IMR-90 (cell line): ENCODE measurements around the gene NPAS3. TPM values are rescaled to one million over a fixed set of nuclear protein-coding genes. Genes with fewer than 3 reads are reported as not detected.

ENCODE experiments used
- ATAC-seq: fragments of 200-7000 bp; cut with Tn5 transposase; 2 replicates; pipeline ENCODE4 v1.9.1; 2020; ENCODE audit warnings: low read depth, mild to moderate bottlenecking, moderate library complexity
- BruUV-seq: library from RNA; stranded (reverse); fragments of 400-500 nt; replicated peaks from 2 replicates; lab custom pipeline; 2021; lab: Mats Ljungman, UMichigan
- CTCF ChIA-PET: fragments of 300-600 bp; formaldehyde crosslinking; extraction: SDS; loops from one replicate; lab custom pipeline; 2021; ENCODE audit warnings: antibody characterized with exemption; lab: Yijun Ruan, JAX
- POLR2A ChIA-PET: fragments of 300-600 bp; sonication (Branson Sonifier 250); formaldehyde crosslinking; loops from one replicate; lab custom pipeline; 2022; ENCODE audit warnings: antibody characterized with exemption; ENCODE audit not compliant: unreplicated experiment; lab: Charles Lee
- DNase-seq: peaks from one replicate; pipeline ENCODE4 v3.0.0; 2013
- H2AFZ ChIP-seq: replicated peaks from 2 replicates; pipeline ENCODE3; 2013; ENCODE audit warnings: low read length, mild to moderate bottlenecking; ENCODE audit not compliant: poor library complexity
- H2AK5ac ChIP-seq: 2 replicates; pipeline ENCODE4 v1.6.1; 2013; ENCODE audit warnings: low read depth, low read length, inconsistent platforms
- H2AK9ac ChIP-seq: replicated peaks from 2 replicates; pipeline ENCODE3; 2013; ENCODE audit warnings: mild to moderate bottlenecking, low read depth, low read length, moderate library complexity; ENCODE audit not compliant: poor library complexity
- H2BK120ac ChIP-seq: 2 replicates; pipeline ENCODE4 v1.6.1; 2013; ENCODE audit warnings: low read depth, low read length, inconsistent platforms
- H2BK15ac ChIP-seq: 3 replicates; pipeline ENCODE4 v1.6.1; 2013; ENCODE audit warnings: low read depth, low read length, inconsistent platforms
- H2BK20ac ChIP-seq: 2 replicates; pipeline ENCODE4 v1.6.1; 2013; ENCODE audit warnings: low read depth, mild to moderate bottlenecking, inconsistent platforms, low read length, moderate library complexity
- H2BK5ac ChIP-seq: 2 replicates; pipeline ENCODE4 v1.6.1; 2013; ENCODE audit warnings: mild to moderate bottlenecking, low read depth, low read length, inconsistent platforms; ENCODE audit not compliant: poor library complexity, severe bottlenecking
- H3K14ac ChIP-seq: replicated peaks from 2 replicates; pipeline ENCODE4 v1.6.1; 2013; ENCODE audit warnings: low read depth, low read length, inconsistent platforms
- H3K18ac ChIP-seq: 2 replicates; pipeline ENCODE4 v1.6.1; 2013; ENCODE audit warnings: low read depth, low read length, control low read depth
- H3K23ac ChIP-seq: 2 replicates; pipeline ENCODE4 v1.6.1; 2013; ENCODE audit warnings: low read depth, low read length, inconsistent platforms
- H3K27ac ChIP-seq: 2 replicates; pipeline ENCODE4 v1.5.1; 2013; ENCODE audit warnings: mild to moderate bottlenecking, control low read depth, low read length; ENCODE audit not compliant: insufficient read depth
- H3K27me3 ChIP-seq: 2 replicates; pipeline ENCODE4 v1.6.1; 2013; ENCODE audit warnings: low read length; ENCODE audit not compliant: control insufficient read depth, insufficient read depth
- H3K36me3 ChIP-seq: 2 replicates; pipeline ENCODE4 v1.6.1; 2013; ENCODE audit warnings: low read length, mixed read lengths; ENCODE audit not compliant: control insufficient read depth, insufficient read depth
- H3K4ac ChIP-seq: 2 replicates; pipeline ENCODE4 v1.6.1; 2013; ENCODE audit warnings: low read depth, low read length, inconsistent platforms
- H3K4me1 ChIP-seq: 2 replicates; pipeline ENCODE4 v1.6.1; 2013; ENCODE audit warnings: low read length, mixed read lengths; ENCODE audit not compliant: control insufficient read depth, insufficient read depth
- H3K4me2 ChIP-seq: 2 replicates; pipeline ENCODE4 v1.6.1; 2013; ENCODE audit warnings: low read depth, mild to moderate bottlenecking, control low read depth, low read length, moderate library complexity
- H3K4me3 ChIP-seq: 2 replicates; pipeline ENCODE4 v1.5.1; 2013; ENCODE audit warnings: low read depth, mild to moderate bottlenecking, control low read depth, low read length, moderate library complexity; ENCODE audit not compliant: insufficient read depth
- H3K56ac ChIP-seq: 2 replicates; pipeline ENCODE4 v1.6.1; 2013; ENCODE audit warnings: low read length, inconsistent platforms; ENCODE audit not compliant: insufficient read depth; ENCODE audit errors: extremely low read depth
- H3K79me1 ChIP-seq, 2 experiments: 2 replicates each; pipeline ENCODE4 v1.6.1; 2013; ENCODE audit warnings: low read length in 2 of 2, inconsistent platforms in 1 of 2, low read depth in 1 of 2
- H3K9ac ChIP-seq: 2 replicates; pipeline ENCODE4 v1.6.1; 2013; ENCODE audit warnings: low read depth, low read length, control low read depth
- H3K9me1 ChIP-seq: 2 replicates; pipeline ENCODE4 v1.6.1; 2013; ENCODE audit warnings: low read length, inconsistent platforms; ENCODE audit not compliant: insufficient read depth
- H3K9me3 ChIP-seq: 2 replicates; pipeline ENCODE4 v1.6.1; 2013; ENCODE audit warnings: low read length; ENCODE audit not compliant: control insufficient read depth, insufficient read depth
- H4K20me1 ChIP-seq: 2 replicates; pipeline ENCODE4 v1.6.1; 2013; ENCODE audit warnings: low read length, inconsistent platforms; ENCODE audit not compliant: insufficient read depth
- H4K5ac ChIP-seq: 2 replicates; pipeline ENCODE4 v1.6.1; 2013; ENCODE audit warnings: mild to moderate bottlenecking, low read depth, low read length, control low read depth
- H4K8ac ChIP-seq, 2 experiments: 2 replicates each; pipeline ENCODE4 v1.6.1; 2013; ENCODE audit warnings: low read depth in 2 of 2, low read length in 2 of 2, control low read depth in 1 of 2, inconsistent platforms in 1 of 2
- H4K91ac ChIP-seq: 2 replicates; pipeline ENCODE4 v1.6.1; 2013; ENCODE audit warnings: low read depth, low read length, inconsistent platforms; ENCODE audit not compliant: insufficient read depth
- BHLHE40 ChIP-seq: fragments of 150-350 bp; IDR thresholded peaks from 2 replicates; pipeline ENCODE4 v1.6.1; 2016; ENCODE audit warnings: mild to moderate bottlenecking, low read depth, low read length
- CEBPB ChIP-seq: IDR thresholded peaks from 2 replicates; pipeline ENCODE4 v1.6.1; 2012; ENCODE audit warnings: low read depth, low read length, improper control_type of control experiment
- CHD1 ChIP-seq: IDR thresholded peaks from 2 replicates; pipeline ENCODE4 v1.6.1; 2012; ENCODE audit warnings: low read depth, low read length, improper control_type of control experiment
- CTCF ChIP-seq: conservative IDR thresholded peaks from 2 replicates; pipeline ENCODE4 v1.5.1; 2012; ENCODE audit warnings: mild to moderate bottlenecking, low read depth, low read length, improper control_type of control experiment
- ELK1 ChIP-seq: fragments of 150-350 bp; IDR thresholded peaks from 2 replicates; pipeline ENCODE4 v1.6.1; 2016; ENCODE audit warnings: low read depth, mild to moderate bottlenecking, low read length, moderate library complexity, borderline replicate concordance
- FOS ChIP-seq: fragments of 150-350 bp; IDR thresholded peaks from 2 replicates; pipeline ENCODE4 v1.6.1; 2016; ENCODE audit warnings: low read depth, low read length
- MAFK ChIP-seq: IDR thresholded peaks from 2 replicates; pipeline ENCODE4 v1.6.1; 2012; ENCODE audit warnings: low read depth, low read length, improper control_type of control experiment
- MAZ ChIP-seq: IDR thresholded peaks from 2 replicates; pipeline ENCODE4 v1.6.1; 2012; ENCODE audit warnings: low read depth, mild to moderate bottlenecking, low read length, improper control_type of control experiment, moderate library complexity, borderline replicate concordance
- MXI1 ChIP-seq: IDR thresholded peaks from 2 replicates; pipeline ENCODE4 v1.6.1; 2012; ENCODE audit warnings: low read depth, mild to moderate bottlenecking, low read length, moderate library complexity, borderline replicate concordance
- NFE2L2 ChIP-seq: fragments of 150-350 bp; IDR thresholded peaks from 2 replicates; pipeline ENCODE4 v1.6.1; 2016; ENCODE audit warnings: low read depth, mild to moderate bottlenecking, low read length
- POLR2A ChIP-seq: IDR thresholded peaks from 2 replicates; pipeline ENCODE4 v1.6.1; 2012; ENCODE audit warnings: mild to moderate bottlenecking, low read depth, low read length
- RAD21 ChIP-seq: IDR thresholded peaks from 2 replicates; pipeline ENCODE4 v1.6.1; 2012; ENCODE audit warnings: low read length, improper control_type of control experiment
- RCOR1 ChIP-seq: IDR thresholded peaks from 2 replicates; pipeline ENCODE4 v1.6.1; 2012; ENCODE audit warnings: mild to moderate bottlenecking, low read length, improper control_type of control experiment; ENCODE audit not compliant: insufficient replicate concordance
- RFX5 ChIP-seq: IDR thresholded peaks from 2 replicates; pipeline ENCODE4 v1.8.0; 2012; ENCODE audit warnings: low read depth, mild to moderate bottlenecking, low read length, moderate library complexity
- SMC3 ChIP-seq: fragments of 150-350 bp; IDR thresholded peaks from 2 replicates; pipeline ENCODE4 v1.6.1; 2016; ENCODE audit warnings: low read depth, mild to moderate bottlenecking, antibody characterized with exemption, low read length, moderate library complexity
- USF2 ChIP-seq: fragments of 150-350 bp; IDR thresholded peaks from 2 replicates; pipeline ENCODE4 v1.6.1; 2017; ENCODE audit warnings: mild to moderate bottlenecking, antibody characterized with exemption, low read length, low read depth
- WGBS, 2 experiments: methylation state at CpG; one replicate each; pipeline versions ENCODE4 v1.1.5 to v1.1.7; 2013; ENCODE audit warnings: missing lambda C conversion rate in 2 of 2; ENCODE audit not compliant: insufficient read length in 1 of 2; ENCODE audit errors: extremely low coverage in 2 of 2; 5-methylcytosine and 5-hydroxymethylcytosine counted together
- dilution Hi-C: fragments of 300-500 bp; cut with HindIII; formaldehyde crosslinking; loops from one replicate; pipeline ENCODE4 v1.14.3; 2018; ENCODE audit warnings: low sequenced_read_pairs; ENCODE audit not compliant: unreplicated experiment
- in situ Hi-C: fragments of 300-500 bp; cut with MboI; formaldehyde crosslinking; loops from 3 replicates; pipeline ENCODE4 v1.14.3; 2019; ENCODE audit warnings: low sequenced_read_pairs, inconsistent platforms, mixed read lengths
- intact Hi-C: fragments of 100-400 bp; cut with micrococcal nuclease; formaldehyde crosslinking; loops from 2 replicates; pipeline ENCODE4 v1.10.0; 2022
- polyA plus RNA-seq, 3 experiments: library from polyadenylated mRNA; depleted of rRNA; stranded (reverse); fragments of >200 nt; gene quantifications; 2 replicates each; pipeline ENCODE4 v1.2.3, GENCODE V29; 2012; ENCODE audit warnings: low replicate concordance in 1 of 3
- total RNA-seq: library from RNA; depleted of rRNA; stranded (reverse); fragments of >200 nt; gene quantifications from 2 replicates; pipeline ENCODE4 v1.2.3, GENCODE V29; 2012

Gene NPAS3
- total and polyA plus RNA-seq, 2 of the 4 experiments (the other 2 are of a cell fraction), result not detected

GRCh38 chr14:33061667-33062325, 123.1 kb downstream of the NPAS3 start:
- Histone ChIP-seq H2AFZ (no peak overlapping the region), H3K4ac (no peak overlapping the region), H2AK5ac (no peak overlapping the region), H3K27ac (no peak overlapping the region), H2BK120ac (no peak overlapping the region), H2BK20ac (no peak overlapping the region), H3K27me3 (no peaks in the 10 kb centered on the region), H3K4me3 (no peak overlapping the region), H3K4me1 (no peaks in the 10 kb centered on the region), H3K9ac (no peak overlapping the region), H3K56ac (no peak overlapping the region), H4K5ac (no peak overlapping the region), H3K9me3 (no peaks in the 10 kb centered on the region), H3K23ac (no peak overlapping the region), H3K4me2 (no peak overlapping the region), H3K36me3 (no peaks in the 10 kb centered on the region), H4K91ac (no peak overlapping the region), H2AK9ac (no peak overlapping the region), H3K14ac (no peak overlapping the region), H4K20me1 (no peaks in the 10 kb centered on the region), H3K9me1 (no peaks in the 10 kb centered on the region), H3K79me1 (no peaks in the 10 kb centered on the region), H3K18ac (no peak overlapping the region), H4K8ac (no peak overlapping the region), H2BK15ac (no peak overlapping the region), H2BK5ac (no peak overlapping the region)
- dilution Hi-C loops, result no loop called here
- POLR2A ChIA-PET, result no interaction called here
- DNase-seq, result no peak
- no peak for TF ChIP-seq USF2
- no peak for TF ChIP-seq RCOR1
- no peak for TF ChIP-seq MXI1
- no peak for TF ChIP-seq RFX5
- no peak for TF ChIP-seq BHLHE40
- no peak for TF ChIP-seq FOS
- no peak for TF ChIP-seq MAZ
- no peak for TF ChIP-seq RAD21
- no peak for TF ChIP-seq CEBPB
- no peak for TF ChIP-seq ELK1
- TF ChIP-seq POLR2A, result no peak
- TF ChIP-seq CHD1, result no peak
- no peak for TF ChIP-seq CTCF
- TF ChIP-seq SMC3, result no peak
- no peak for TF ChIP-seq NFE2L2
- no peak for TF ChIP-seq MAFK
- WGBS, 2 experiments, result no CpG with 5 or more reads among the region's 6 CpGs
- no TSS peak for BruUV-seq
- intact Hi-C loops, result no loop called here
- no peak for ATAC-seq
- in situ Hi-C loops, result no loop called here
- CTCF ChIA-PET, result no interaction called here
